Measurements from ENCODE around the gene CNTN2. TPM values are rescaled to one million over a fixed set of nuclear protein-coding genes. Genes with fewer than 3 reads are reported as not detected.
A peak's percentile ranks its signal among the peaks of the same experiment; 100 is the strongest.

Gene CNTN2
- total RNA-seq, 1 donor: not detected

DNA sequence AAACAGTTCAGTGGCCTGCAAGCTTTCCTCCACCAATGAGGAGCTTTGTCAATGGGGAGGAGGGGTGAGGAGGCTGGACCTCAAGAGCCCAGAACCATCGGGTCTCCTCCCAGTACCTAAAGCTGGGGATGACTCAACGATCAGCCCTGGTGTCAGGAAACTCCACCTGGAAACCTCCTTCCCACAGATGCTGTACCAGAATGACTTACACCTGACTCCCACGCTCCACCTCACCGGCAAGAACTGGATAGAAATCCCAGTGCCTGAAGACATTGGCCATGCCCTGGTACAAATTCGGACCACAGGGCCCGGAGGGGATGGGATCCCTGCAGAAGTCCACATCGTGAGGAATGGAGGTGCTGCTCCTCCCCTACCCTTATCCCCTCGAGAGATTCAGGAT, 29.9 kb downstream of the CNTN2 start:
- Histone ChIP-seq H3K79me2 (ENCODE audit: insufficient read depth, low read length) (no peaks in the 10 kb centered on the region), H3K27ac (ENCODE audit: low read depth, low read length) (no peak overlapping the region), H4K20me1 (ENCODE audit: insufficient read depth, low read length) (no peaks in the 10 kb centered on the region), H3K27me3 (ENCODE audit: insufficient read depth, low read length) (no peaks in the 10 kb centered on the region), H2AFZ (ENCODE audit: low read length) (no peak overlapping the region), H3K4me1 (ENCODE audit: insufficient read depth, low read length) (peaks cover 4% of the 10 kb centered on the region), H3K4me2 (ENCODE audit: insufficient read depth, low read length) (no peak overlapping the region), H3K9me3 (ENCODE audit: low read depth, low read length) (no peaks in the 10 kb centered on the region), H3K4me3 (ENCODE audit: insufficient read depth, low read length) (no peak overlapping the region), H3K36me3 (ENCODE audit: insufficient read depth, low read length) (no peaks in the 10 kb centered on the region)
- TF ChIP-seq, protein P1, sequence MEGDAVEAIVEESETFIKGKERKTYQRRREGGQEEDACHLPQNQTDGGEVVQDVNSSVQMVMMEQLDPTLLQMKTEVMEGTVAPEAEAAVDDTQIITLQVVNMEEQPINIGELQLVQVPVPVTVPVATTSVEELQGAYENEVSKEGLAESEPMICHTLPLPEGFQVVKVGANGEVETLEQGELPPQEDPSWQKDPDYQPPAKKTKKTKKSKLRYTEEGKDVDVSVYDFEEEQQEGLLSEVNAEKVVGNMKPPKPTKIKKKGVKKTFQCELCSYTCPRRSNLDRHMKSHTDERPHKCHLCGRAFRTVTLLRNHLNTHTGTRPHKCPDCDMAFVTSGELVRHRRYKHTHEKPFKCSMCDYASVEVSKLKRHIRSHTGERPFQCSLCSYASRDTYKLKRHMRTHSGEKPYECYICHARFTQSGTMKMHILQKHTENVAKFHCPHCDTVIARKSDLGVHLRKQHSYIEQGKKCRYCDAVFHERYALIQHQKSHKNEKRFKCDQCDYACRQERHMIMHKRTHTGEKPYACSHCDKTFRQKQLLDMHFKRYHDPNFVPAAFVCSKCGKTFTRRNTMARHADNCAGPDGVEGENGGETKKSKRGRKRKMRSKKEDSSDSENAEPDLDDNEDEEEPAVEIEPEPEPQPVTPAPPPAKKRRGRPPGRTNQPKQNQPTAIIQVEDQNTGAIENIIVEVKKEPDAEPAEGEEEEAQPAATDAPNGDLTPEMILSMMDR (IDR thresholded peaks at IDR 0.05; ENCODE audit: extremely low read depth, low read depth, low read length): no peak
- no peak for DNase-seq (ENCODE audit: insufficient read length, low spot score, missing footprints)

DNA sequence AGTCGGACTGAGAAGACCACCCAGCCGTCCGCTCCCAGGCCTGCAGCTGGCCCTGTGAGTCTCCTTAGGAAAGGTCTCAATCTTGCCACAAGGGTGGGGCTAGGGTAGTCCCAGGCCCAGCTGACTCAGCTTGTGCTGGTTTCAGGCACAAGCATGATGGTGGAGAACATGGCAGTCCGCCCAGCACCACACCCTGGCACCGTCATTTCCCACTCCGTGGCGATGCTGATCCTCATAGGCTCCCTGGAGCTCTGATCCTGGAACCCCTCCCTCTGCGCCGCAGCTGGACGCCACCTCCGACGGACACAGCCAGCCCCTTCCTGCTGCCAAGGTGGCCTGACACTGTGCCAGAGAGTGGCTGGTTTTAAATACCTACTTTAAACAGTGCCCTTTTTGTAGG, 30.5 kb downstream of the CNTN2 start:
- DNase-seq (ENCODE audit: insufficient read length, low spot score, missing footprints): peak; percentile 91
- Histone ChIP-seq H4K20me1 (ENCODE audit: insufficient read depth, low read length) (no peaks in the 10 kb centered on the region), H3K79me2 (ENCODE audit: insufficient read depth, low read length) (no peaks in the 10 kb centered on the region), H3K27ac (ENCODE audit: low read depth, low read length) (no peak overlapping the region), H2AFZ (ENCODE audit: low read length) (peak overlapping the region; percentile 41), H3K4me3 (ENCODE audit: insufficient read depth, low read length) (no peak overlapping the region), H3K4me2 (ENCODE audit: insufficient read depth, low read length) (no peak overlapping the region), H3K36me3 (ENCODE audit: insufficient read depth, low read length) (no peaks in the 10 kb centered on the region), H3K4me1 (ENCODE audit: insufficient read depth, low read length) (peaks cover 4% of the 10 kb centered on the region), H3K9me3 (ENCODE audit: low read depth, low read length) (no peaks in the 10 kb centered on the region), H3K27me3 (ENCODE audit: insufficient read depth, low read length) (no peaks in the 10 kb centered on the region)
- TF ChIP-seq, protein P1 (IDR thresholded peaks at IDR 0.05; ENCODE audit: extremely low read depth, low read depth, low read length): no peak

DNA sequence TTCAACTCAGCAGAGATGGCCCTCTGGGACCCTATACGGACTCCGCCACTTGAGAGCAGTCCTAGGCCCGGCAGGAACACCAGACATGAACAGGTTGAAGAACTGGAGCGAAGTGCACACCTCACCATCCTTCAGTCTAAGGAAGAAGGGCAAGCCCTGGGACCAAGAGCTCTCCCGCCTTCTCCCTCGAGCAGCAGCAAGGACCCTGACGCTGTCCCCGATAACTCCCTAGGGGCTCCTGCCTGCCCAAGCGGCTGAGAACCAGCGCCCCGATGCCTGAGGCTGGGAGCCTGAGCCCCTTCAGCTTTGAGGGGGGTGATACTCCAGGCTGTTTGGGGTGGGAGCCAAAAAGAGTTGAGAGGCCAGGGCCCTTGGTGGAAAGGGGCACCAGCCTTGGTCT, 31.1 kb downstream of the CNTN2 start:
- Histone ChIP-seq H2AFZ (ENCODE audit: low read length) (no peak overlapping the region), H3K27ac (ENCODE audit: low read depth, low read length) (no peak overlapping the region), H3K4me3 (ENCODE audit: insufficient read depth, low read length) (no peak overlapping the region), H3K9me3 (ENCODE audit: low read depth, low read length) (no peaks in the 10 kb centered on the region), H3K4me2 (ENCODE audit: insufficient read depth, low read length) (no peak overlapping the region), H3K79me2 (ENCODE audit: insufficient read depth, low read length) (no peaks in the 10 kb centered on the region), H3K36me3 (ENCODE audit: insufficient read depth, low read length) (no peaks in the 10 kb centered on the region), H3K27me3 (ENCODE audit: insufficient read depth, low read length) (no peaks in the 10 kb centered on the region), H4K20me1 (ENCODE audit: insufficient read depth, low read length) (no peaks in the 10 kb centered on the region), H3K4me1 (ENCODE audit: insufficient read depth, low read length) (peaks cover 4% of the 10 kb centered on the region)
- DNase-seq (ENCODE audit: insufficient read length, low spot score, missing footprints): peak; percentile 58
- TF ChIP-seq, protein P1 (IDR thresholded peaks at IDR 0.05; ENCODE audit: extremely low read depth, low read depth, low read length): no peak

DNA sequence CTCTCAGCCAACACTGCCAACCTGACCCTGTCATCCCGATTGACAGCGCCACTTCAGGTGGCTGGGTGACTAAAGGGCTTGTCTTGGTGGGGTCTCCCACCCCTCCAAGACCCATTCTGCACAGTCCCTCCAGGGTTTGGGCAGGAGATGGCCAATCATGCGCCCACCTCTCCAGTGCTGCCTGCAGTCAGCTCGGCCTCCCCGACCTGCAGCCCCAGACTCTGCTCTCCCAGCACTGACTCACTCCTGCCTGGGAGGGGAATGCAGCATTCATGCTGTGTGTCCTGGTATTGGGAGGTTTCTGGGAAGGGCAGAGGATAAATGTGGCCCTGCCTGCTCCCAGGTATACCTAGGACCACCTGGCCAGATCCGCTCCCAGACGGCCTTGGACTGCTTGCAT, 31.5 kb downstream of the CNTN2 start:
- H3K79me2 ChIP-seq (ENCODE audit: insufficient read depth, low read length): no peaks in the 10 kb centered on the region
- H4K20me1 ChIP-seq (ENCODE audit: insufficient read depth, low read length): no peaks in the 10 kb centered on the region
- no peak overlapping the region for H2AFZ ChIP-seq (ENCODE audit: low read length)
- no peak overlapping the region for H3K27ac ChIP-seq (ENCODE audit: low read depth, low read length)
- no peaks in the 10 kb centered on the region for H3K27me3 ChIP-seq (ENCODE audit: insufficient read depth, low read length)
- H3K4me1 ChIP-seq (ENCODE audit: insufficient read depth, low read length): peaks cover 4% of the 10 kb centered on the region
- peak; percentile 72 for DNase-seq (ENCODE audit: insufficient read length, low spot score, missing footprints)
- H3K4me3 ChIP-seq (ENCODE audit: insufficient read depth, low read length): no peak overlapping the region
- H3K9me3 ChIP-seq (ENCODE audit: low read depth, low read length): no peaks in the 10 kb centered on the region
- H3K4me2 ChIP-seq (ENCODE audit: insufficient read depth, low read length): no peak overlapping the region
- TF ChIP-seq, protein P1 (IDR thresholded peaks at IDR 0.05; ENCODE audit: extremely low read depth, low read depth, low read length): no peak
- no peaks in the 10 kb centered on the region for H3K36me3 ChIP-seq (ENCODE audit: insufficient read depth, low read length)
